SK-N-SH (cell line): Measurements from ENCODE around the gene ISOC2.
"Not testable (repeated sequence)": the region's sequence is repeated elsewhere in the genome, so short reads cannot be mapped to it uniquely, and the experiment has no call there.

Source experiments
- EP300 ChIP-seq, 2 experiments: IDR thresholded peaks; 2 replicates each; pipeline versions ENCODE4 v1.4.0 to v1.6.1; 2012; ENCODE audit warnings: borderline replicate concordance in 1 of 2, low read depth in 1 of 2, low read length in 1 of 2
- EZH2phosphoT487 ChIP-seq: fragments of 200-600 bp; sonication (generic); IDR thresholded peaks from 2 replicates; pipeline ENCODE4 v1.6.1; 2017; ENCODE audit warnings: low read depth, mixed run types, mild to moderate bottlenecking, antibody characterized with exemption, moderate library complexity, borderline replicate concordance
- GABPA ChIP-seq: IDR thresholded peaks from 2 replicates; pipeline ENCODE4 v1.4.0; 2012; ENCODE audit warnings: low read depth, mild to moderate bottlenecking
- MXI1 ChIP-seq: IDR thresholded peaks from 2 replicates; pipeline ENCODE4 v1.6.1; 2012; ENCODE audit warnings: mild to moderate bottlenecking, low read depth, low read length, improper control_type of control experiment
- POLR2AphosphoS5 ChIP-seq: IDR thresholded peaks from 2 replicates; pipeline ENCODE4 v1.6.1; 2012; ENCODE audit warnings: low read depth, low read length
- RFX5 ChIP-seq: IDR thresholded peaks from 2 replicates; pipeline ENCODE4 v1.6.1; 2012; ENCODE audit warnings: mild to moderate bottlenecking, improper control_type of control experiment, low read length
- YY1 ChIP-seq: IDR thresholded peaks from 2 replicates; pipeline ENCODE4 v1.4.0; 2012; ENCODE audit warnings: low read depth, mild to moderate bottlenecking
- ZBTB33 ChIP-seq: IDR thresholded peaks from 2 replicates; pipeline ENCODE4 v1.4.0; 2012; ENCODE audit warnings: low read depth, borderline replicate concordance
- TF ChIP-seq, protein P1 (sequence below): fragments of 200-600 bp; sonication (generic); IDR thresholded peaks from 2 replicates; pipeline ENCODE4 v1.6.1; 2017; ENCODE audit warnings: antibody characterized with exemption, mild to moderate bottlenecking, moderate library complexity

- not testable (repeated sequence) for TF ChIP-seq EP300 (IDR thresholded peaks at IDR 0.05; ENCODE audit: borderline replicate concordance in 1 of 2, low read depth in 1 of 2, low read length in 1 of 2); POLR2AphosphoS5; EZH2phosphoT487; GABPA; MXI1; ZBTB33; YY1; RFX5
- TF ChIP-seq, protein P1, sequence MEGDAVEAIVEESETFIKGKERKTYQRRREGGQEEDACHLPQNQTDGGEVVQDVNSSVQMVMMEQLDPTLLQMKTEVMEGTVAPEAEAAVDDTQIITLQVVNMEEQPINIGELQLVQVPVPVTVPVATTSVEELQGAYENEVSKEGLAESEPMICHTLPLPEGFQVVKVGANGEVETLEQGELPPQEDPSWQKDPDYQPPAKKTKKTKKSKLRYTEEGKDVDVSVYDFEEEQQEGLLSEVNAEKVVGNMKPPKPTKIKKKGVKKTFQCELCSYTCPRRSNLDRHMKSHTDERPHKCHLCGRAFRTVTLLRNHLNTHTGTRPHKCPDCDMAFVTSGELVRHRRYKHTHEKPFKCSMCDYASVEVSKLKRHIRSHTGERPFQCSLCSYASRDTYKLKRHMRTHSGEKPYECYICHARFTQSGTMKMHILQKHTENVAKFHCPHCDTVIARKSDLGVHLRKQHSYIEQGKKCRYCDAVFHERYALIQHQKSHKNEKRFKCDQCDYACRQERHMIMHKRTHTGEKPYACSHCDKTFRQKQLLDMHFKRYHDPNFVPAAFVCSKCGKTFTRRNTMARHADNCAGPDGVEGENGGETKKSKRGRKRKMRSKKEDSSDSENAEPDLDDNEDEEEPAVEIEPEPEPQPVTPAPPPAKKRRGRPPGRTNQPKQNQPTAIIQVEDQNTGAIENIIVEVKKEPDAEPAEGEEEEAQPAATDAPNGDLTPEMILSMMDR: not testable (repeated sequence)
Measured at GRCh38 chr19:55496820-55497219, 35.4 kb upstream of the ISOC2 start.
